HG03354 (cell line): ENCODE measurements around the gene CDC5L.
"Not testable (repeated sequence)": the region's sequence is repeated elsewhere in the genome, so short reads cannot be mapped to it uniquely, and the experiment has no call there.

Experiments
- ATAC-seq: cut with Tn5 transposase; IDR thresholded peaks from one replicate; pipeline ENCODE4 v1.9.1; 2021; ENCODE audit warnings: mild to moderate bottlenecking; ENCODE audit not compliant: unreplicated experiment, poor library complexity, severe bottlenecking

The CDC5L gene

DNA sequence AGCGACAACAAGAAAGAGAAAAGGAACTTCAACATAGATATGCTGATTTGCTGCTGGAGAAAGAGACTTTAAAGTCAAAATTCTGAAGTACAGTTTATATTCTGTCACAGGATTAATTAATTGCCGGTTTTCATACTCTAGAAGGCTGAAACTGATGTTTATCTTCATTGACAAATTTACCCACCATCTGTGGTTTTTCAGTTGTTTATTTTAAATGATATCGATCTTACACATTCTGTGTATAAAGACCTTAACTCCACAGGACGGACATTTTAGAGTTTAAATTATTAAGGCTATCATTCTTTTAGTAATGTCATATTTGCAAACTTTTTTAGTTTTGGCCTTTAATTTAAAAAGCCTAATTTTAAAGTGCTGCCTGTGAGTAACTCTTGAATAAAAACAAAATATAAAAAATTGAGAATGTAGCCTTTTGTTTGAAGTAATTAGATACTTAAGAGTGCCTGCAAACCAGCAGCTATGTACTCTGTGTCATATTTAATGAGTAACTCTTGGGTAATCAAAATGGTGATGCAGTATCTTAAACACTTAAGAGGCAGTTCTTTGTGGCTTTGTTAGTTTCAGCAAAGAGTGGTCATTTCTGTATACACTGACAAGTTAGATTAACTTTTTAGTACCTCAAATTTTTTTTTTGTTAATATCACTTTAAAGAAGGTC is 59.3 kb downstream of the CDC5L start:
- no peak for ATAC-seq

DNA sequence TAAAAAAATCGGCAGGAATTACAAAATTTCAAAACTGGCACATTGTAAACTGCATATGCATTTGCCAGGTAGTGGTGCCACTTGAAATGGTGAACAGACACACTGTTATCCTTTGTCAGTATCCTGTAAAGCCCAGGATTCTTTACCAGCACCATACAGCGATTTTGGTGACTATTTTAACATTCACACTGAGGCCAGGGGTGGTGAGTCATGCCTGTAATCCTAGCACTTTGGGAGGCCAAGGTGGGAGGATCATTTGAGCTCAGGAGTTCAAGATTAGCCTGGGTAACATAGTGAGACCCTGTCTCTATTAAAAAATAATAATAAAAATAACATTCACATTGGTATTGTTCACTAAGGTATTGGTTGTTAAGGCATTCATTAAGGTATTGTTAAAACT is 61.7 kb downstream of the CDC5L start:
- ATAC-seq = not testable (repeated sequence)

GRCh38 chr6:44451803-44452695 is 64.5 kb downstream of the CDC5L start:
- ATAC-seq = no peak

GRCh38 chr6:44452725-44453124 is 65.2 kb downstream of the CDC5L start:
- ATAC-seq = no peak

DNA sequence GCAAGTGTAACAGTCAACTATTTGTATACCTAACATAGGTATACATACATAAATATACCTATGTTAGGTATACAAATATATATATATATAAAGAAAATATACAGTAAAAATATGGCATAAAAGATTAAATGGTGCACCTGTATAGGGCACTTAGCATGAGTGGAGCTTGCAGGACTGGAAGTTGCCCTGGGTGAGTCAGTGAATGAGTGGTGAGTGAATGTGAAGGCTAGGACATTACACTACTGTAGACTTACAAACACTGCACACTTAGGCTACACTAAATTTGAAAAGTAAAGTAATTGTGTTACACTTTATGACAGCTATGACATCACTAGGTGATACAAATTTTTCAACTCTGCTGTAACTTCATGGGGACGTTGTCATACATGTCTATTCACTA is 65.6 kb downstream of the CDC5L start:
- ATAC-seq = no peak

DNA sequence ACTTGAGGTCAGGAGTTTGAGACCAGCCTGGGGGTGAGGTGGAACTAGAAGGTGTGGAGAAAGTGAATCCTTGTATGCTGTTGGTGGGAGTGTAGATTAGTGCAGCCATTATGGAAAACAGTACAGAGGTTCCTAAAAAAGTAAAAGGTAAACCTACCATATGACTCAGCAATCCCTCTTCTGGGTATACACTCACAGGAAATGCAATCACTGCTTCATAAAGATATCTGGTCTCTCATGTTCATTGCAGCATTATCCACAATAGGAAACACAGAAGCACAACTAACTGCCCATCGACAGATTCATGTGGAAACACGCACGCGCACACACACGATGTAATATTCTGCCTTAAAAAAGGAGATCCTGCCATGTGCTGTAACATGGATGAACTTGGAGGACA is 66.7 kb downstream of the CDC5L start:
- ATAC-seq = no peak

- ATAC-seq = peak; percentile 81
Observed at GRCh38 chr6:44456070-44456965, 68.8 kb downstream of the CDC5L start.

DNA sequence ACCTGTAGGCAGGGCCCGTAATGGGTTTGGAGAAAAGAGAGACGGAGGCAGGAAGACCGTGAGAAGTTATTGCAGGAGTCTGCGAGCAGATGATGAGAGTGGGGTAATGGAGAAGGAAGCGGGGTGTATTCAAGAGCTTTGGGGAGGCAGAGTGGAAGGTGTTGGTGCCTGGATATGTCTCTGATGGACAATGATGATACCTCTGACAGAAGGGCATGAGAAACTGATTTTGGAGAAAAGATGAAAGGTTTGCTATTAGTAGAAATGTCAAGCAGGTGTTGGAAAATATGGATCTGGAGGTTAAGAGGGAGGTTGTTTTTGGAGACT is 69.4 kb downstream of the CDC5L start:
- ATAC-seq = no peak

GRCh38 chr6:44457596-44457995 is 70.1 kb downstream of the CDC5L start:
- no peak for ATAC-seq

DNA sequence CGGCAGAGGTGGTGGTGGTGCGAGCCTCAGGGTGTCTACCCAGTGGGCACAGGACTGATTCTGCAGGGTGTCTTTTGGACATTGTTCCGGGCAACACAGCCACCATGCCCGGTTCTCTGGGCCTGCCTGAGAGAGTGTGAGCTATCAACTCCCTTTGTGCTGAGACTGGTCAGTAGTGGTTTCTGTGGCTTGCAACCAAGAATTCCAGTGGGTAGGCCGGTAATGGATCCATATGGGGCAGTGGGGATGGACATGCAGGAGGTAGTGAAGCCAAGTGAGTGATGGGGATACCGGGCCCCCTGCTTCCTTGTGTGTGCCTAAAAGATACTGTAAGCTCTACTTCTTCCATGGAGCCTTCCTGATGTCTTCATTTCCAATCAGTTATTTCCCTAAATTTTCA is 71.0 kb downstream of the CDC5L start:
- no peak for ATAC-seq

DNA sequence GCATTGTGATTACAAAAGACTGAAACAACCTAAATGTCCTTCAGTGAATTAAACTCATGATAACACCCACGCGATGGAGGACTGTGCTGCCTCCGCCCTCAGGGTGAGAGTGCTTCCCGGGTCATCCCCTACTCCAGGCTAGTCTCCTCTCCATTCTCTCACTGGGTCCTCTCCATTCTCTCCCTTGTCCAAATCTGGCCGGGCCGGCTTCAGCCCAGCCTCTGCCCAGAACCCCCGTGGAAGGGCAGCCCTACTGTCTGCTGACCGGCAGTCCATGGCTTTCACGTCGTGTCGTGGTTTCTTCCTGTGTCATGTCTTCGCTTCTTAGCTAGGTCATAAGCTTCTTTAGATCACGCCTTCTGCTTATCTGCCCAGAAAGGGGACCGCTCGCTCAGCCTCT is 74.8 kb downstream of the CDC5L start:
- ATAC-seq = no peak

GRCh38 chr6:44462797-44463727 is 75.6 kb downstream of the CDC5L start:
- ATAC-seq = no peak

DNA sequence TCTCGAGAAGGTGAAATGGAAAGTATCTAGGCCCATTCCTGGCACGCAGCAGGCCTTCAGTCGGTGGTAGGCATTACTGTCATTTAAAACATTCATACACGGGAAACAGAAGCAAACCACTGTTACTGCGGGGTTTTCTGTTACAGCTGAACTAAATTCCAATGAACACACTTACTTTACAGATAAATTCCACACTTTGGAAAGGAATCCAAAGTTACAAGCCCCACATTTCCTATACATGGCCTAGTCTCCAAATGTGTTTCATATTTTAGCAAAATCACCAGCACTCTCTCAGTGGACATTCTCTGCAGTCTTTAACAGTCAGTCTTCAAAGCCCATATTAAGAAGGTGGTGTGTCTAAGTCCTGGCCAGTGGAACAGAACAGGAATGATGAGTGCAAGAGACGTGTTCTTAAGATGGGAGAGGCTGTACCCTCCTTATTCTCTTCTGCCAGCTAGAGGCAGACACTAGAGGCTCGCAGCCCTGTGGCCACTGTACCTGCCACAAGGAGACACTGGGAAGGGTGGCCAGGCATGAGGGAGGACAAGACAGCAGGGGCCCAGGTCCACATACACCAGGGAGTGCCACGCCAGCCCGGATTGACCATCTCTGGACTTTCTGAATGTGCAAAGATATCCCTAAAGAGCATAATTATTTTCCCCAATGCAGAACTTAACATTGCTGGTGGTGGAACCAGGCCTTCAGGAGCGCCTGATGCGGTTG is 76.4 kb downstream of the CDC5L start:
- ATAC-seq = no peak

GRCh38 chr6:44464527-44465310 is 77.2 kb downstream of the CDC5L start:
- ATAC-seq = no peak

GRCh38 chr6:44466955-44467354 is 79.4 kb downstream of the CDC5L start:
- no peak for ATAC-seq

GRCh38 chr6:44468835-44469234 is 81.3 kb downstream of the CDC5L start:
- ATAC-seq = no peak

GRCh38 chr6:44470115-44470464 is 82.6 kb downstream of the CDC5L start:
- ATAC-seq = peak; percentile 10

- ATAC-seq = no peak
Observed at GRCh38 chr6:44470746-44471145, 83.2 kb downstream of the CDC5L start.
